Nephron (organoid): ENCODE data around the gene MYO3B.

Experiments used
- H3K27ac Mint-ChIP-seq, 3 experiments: 2 replicates each; pipeline ENCODE4 v1.8.0; 2020; ENCODE audit warnings: mixed read lengths in 3 of 3, mild to moderate bottlenecking in 2 of 3, moderate library complexity in 1 of 3
- H3K27me3 Mint-ChIP-seq: 2 replicates; pipeline ENCODE4 v1.8.0; 2021; ENCODE audit warnings: low read depth, mild to moderate bottlenecking, moderate library complexity, mixed read lengths
- H3K36me3 Mint-ChIP-seq: 2 replicates; pipeline ENCODE4 v1.8.0; 2020; ENCODE audit warnings: low read depth, mixed read lengths
- H3K4me1 Mint-ChIP-seq: 2 replicates; pipeline ENCODE4 v1.8.0; 2020; ENCODE audit warnings: mixed read lengths
- H3K4me3 Mint-ChIP-seq, 3 experiments: 2 replicates each; pipeline ENCODE4 v1.8.0; 2020; ENCODE audit warnings: mild to moderate bottlenecking in 3 of 3, mixed read lengths in 3 of 3, moderate library complexity in 2 of 3
- H3K9me3 Mint-ChIP-seq: 2 replicates; pipeline ENCODE4 v1.8.0; 2020; ENCODE audit warnings: mixed read lengths
- TF ChIP-seq, protein P1 (sequence below), 3 experiments: fragments of 200-600 bp; sonication (generic); IDR thresholded peaks; one replicate each; pipeline ENCODE4 v1.5.0; 2021; ENCODE audit warnings: antibody characterized with exemption in 3 of 3; ENCODE audit not compliant: unreplicated experiment in 3 of 3

MYO3B gene

DNA sequence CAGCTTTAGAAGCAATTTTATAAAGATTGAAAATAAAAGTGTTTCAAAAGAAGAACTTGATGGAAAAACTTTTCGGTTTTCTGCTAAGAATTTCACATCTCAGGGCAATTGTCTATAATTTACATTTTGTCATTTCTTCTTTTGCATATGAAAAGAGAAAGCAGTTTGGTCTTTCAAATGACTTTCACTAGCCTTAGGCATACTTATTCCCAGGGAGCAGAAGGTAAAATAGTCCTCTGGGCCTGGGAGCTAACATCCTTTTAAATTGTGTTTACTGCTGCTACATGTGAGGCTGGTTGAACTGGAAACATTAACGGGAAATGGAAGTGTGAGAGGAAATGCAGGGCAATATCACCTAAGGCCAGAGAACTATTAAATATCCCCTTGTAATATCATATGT lies 37.1 kb downstream of the MYO3B start:
- H3K27ac Mint-ChIP-seq: no peak overlapping the region
- no peaks in the 10 kb centered on the region for H3K36me3 Mint-ChIP-seq
- H3K9me3 Mint-ChIP-seq: no peaks in the 10 kb centered on the region
- H3K27me3 Mint-ChIP-seq: no peaks in the 10 kb centered on the region
- TF ChIP-seq, protein P1, sequence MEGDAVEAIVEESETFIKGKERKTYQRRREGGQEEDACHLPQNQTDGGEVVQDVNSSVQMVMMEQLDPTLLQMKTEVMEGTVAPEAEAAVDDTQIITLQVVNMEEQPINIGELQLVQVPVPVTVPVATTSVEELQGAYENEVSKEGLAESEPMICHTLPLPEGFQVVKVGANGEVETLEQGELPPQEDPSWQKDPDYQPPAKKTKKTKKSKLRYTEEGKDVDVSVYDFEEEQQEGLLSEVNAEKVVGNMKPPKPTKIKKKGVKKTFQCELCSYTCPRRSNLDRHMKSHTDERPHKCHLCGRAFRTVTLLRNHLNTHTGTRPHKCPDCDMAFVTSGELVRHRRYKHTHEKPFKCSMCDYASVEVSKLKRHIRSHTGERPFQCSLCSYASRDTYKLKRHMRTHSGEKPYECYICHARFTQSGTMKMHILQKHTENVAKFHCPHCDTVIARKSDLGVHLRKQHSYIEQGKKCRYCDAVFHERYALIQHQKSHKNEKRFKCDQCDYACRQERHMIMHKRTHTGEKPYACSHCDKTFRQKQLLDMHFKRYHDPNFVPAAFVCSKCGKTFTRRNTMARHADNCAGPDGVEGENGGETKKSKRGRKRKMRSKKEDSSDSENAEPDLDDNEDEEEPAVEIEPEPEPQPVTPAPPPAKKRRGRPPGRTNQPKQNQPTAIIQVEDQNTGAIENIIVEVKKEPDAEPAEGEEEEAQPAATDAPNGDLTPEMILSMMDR (IDR thresholded peaks at IDR 0.05; ENCODE audit: unreplicated experiment in 3 of 3): no peak
- H3K4me1 Mint-ChIP-seq: peaks cover 15% of the 10 kb centered on the region
- no peak overlapping the region for H3K4me3 Mint-ChIP-seq

DNA sequence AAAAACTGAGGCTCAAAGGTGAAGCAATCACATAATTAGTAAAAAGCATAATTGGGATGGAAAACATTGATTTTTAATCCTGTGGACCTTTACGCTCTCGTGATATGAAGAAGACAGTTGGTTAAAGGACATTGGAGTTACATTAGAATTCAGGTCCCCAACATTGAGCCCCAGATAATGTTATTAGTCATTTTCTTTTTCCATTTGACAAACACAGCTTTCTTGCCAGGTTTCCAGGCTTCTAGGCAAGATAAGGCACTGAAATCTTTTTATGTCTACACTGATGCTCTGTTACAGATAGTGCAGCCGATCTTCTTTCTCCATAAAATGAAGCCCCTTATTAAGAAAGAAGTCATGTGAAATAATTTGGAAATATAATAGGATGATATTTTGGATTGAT lies 38.5 kb downstream of the MYO3B start:
- Mint-ChIP-seq H3K9me3 (no peaks in the 10 kb centered on the region), H3K27ac (no peak overlapping the region)

DNA sequence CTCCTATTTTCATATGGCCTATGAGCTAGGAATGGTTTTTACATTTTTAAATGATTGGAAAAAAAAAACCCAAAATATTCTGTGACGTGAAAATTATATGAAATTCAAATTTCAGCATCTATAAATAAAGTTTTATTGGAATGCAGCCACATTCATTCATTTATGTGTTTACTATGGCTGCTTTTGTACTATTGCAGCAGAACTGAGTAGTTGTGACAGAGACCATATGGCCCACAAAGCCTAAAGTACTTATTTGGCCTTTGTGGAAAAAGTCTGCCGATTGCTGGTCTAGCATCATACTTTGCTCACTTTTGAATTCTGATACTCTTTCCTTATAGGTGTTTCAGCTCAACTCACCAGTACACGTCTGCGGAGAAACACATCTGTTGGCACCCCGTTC lies 39.0 kb downstream of the MYO3B start:
- H3K27me3 Mint-ChIP-seq: no peaks in the 10 kb centered on the region
- H3K4me1 Mint-ChIP-seq: peaks cover 17% of the 10 kb centered on the region
- TF ChIP-seq, protein P1 (IDR thresholded peaks at IDR 0.05; ENCODE audit: unreplicated experiment in 3 of 3): no peak
- no peaks in the 10 kb centered on the region for H3K36me3 Mint-ChIP-seq
- no peaks in the 10 kb centered on the region for H3K9me3 Mint-ChIP-seq
- H3K27ac Mint-ChIP-seq: no peak overlapping the region
- H3K4me3 Mint-ChIP-seq: no peak overlapping the region

More for the DNA sequence above, 38.5 kb downstream of the MYO3B start:
- H3K4me1 Mint-ChIP-seq: peaks cover 15% of the 10 kb centered on the region
- H3K27me3 Mint-ChIP-seq: no peaks in the 10 kb centered on the region
- TF ChIP-seq, protein P1 (IDR thresholded peaks at IDR 0.05; ENCODE audit: unreplicated experiment in 3 of 3): no peak
- H3K36me3 Mint-ChIP-seq: no peaks in the 10 kb centered on the region
- no peak overlapping the region for H3K4me3 Mint-ChIP-seq

DNA sequence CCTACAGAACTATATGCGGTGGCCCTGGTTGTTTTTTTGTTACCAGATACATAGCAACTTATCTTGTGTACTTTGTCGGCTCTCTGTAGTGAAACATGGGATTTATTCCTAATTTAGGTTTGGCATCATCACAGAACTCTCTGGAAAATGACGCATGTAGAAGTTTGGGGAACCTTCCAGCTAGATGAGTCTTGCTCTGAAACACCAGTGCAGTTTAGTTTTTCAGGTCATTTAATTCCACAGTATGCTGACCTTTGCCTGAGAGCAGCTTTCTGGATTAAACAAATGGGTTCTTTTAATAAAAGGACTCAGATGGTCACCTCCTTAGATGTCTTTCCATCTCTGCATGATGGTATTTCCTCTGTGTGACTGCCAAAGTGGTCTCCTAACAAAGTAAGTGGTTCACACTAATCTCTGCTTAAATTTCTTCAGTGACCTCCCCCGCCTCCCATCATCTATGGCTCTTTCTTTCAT lies 39.9 kb downstream of the MYO3B start:
- Mint-ChIP-seq H3K4me1 (peaks cover 23% of the 10 kb centered on the region), H3K9me3 (no peaks in the 10 kb centered on the region), H3K4me3 (no peak overlapping the region), H3K27ac (no peak overlapping the region), H3K27me3 (no peaks in the 10 kb centered on the region), H3K36me3 (no peaks in the 10 kb centered on the region)
- TF ChIP-seq, protein P1 (IDR thresholded peaks at IDR 0.05; ENCODE audit: unreplicated experiment in 3 of 3): no peak

DNA sequence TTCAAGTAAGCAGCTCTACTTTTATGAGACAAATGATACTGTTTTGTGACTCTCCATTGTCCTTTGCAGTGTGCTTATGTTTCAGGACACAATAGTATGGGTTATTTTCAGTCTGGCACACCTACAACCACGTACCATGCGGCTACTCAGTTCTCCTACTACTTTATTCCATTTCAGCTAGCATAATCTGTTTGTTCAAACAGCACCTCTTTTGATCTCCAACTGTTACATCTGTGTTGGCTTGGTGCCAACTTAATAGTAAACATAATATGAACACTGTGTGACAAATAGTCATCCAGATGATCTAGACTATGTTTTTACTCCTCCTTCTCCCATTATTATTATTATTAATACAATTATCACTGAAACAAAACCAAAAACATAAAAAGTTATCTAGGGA lies 40.5 kb downstream of the MYO3B start:
- Mint-ChIP-seq H3K27me3 (no peaks in the 10 kb centered on the region), H3K9me3 (no peaks in the 10 kb centered on the region), H3K36me3 (no peaks in the 10 kb centered on the region), H3K4me1 (peaks cover 23% of the 10 kb centered on the region), H3K27ac (peak overlapping the region in 1 of 3 experiments; percentile 15), H3K4me3 (no peak overlapping the region)
- TF ChIP-seq, protein P1 (IDR thresholded peaks at IDR 0.05; ENCODE audit: unreplicated experiment in 3 of 3): no peak

DNA sequence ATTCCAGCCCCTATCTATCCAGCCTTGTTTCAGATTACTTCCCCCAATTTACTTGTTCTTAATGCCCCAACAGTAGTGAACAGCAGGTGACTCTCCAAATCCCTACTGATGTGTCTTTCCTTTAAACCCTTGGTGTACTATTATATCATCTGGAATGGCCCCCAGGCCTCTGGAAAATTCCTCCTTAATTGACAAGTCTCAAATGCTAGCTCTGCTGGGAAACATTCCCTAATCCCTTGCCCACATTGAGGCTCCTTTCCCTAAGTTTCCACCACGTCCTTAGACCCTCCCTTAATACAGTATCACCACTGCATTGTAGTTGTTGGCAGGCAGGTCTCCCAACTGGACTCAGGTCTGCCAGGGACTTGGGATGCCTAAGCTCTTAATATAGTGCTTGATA lies 41.0 kb downstream of the MYO3B start:
- peaks cover 23% of the 10 kb centered on the region for H3K4me1 Mint-ChIP-seq

More for the DNA sequence above, 41.0 kb downstream of the MYO3B start:
- no peak overlapping the region for H3K4me3 Mint-ChIP-seq
- H3K36me3 Mint-ChIP-seq: no peaks in the 10 kb centered on the region
- TF ChIP-seq, protein P1 (IDR thresholded peaks at IDR 0.05; ENCODE audit: unreplicated experiment in 3 of 3): no peak
- peak overlapping the region in 1 of 3 experiments; percentile 15 for H3K27ac Mint-ChIP-seq
- H3K9me3 Mint-ChIP-seq: no peaks in the 10 kb centered on the region
- no peaks in the 10 kb centered on the region for H3K27me3 Mint-ChIP-seq
